ENCODE data around the gene FBXO9.

The FBXO9 gene

DNA sequence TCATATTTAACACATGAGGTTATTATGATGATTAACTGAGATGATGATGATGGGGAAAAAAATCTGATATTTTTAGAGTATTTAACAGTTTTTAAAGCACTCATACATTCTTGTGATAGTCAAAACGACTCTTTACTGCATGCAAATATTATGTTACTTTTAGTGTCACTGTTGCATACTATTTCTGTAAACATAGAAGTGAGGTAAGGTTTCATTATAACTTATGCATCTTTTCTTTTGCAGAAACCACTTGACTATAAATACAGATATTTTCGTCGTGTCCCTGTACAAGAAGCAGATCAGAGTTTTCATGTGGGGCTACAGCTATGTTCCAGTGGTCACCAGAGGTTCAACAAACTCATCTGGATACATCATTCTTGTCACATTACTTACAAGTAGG lies 30.1 kb downstream of the FBXO9 start:
- DNase-seq (ENCODE audit: low read depth in 2 of 2), result no peak

GRCh38 chr6:53095716-53096115 lies 30.5 kb downstream of the FBXO9 start:
- DNase-seq (ENCODE audit: low read depth in 2 of 2), result no peak

DNA sequence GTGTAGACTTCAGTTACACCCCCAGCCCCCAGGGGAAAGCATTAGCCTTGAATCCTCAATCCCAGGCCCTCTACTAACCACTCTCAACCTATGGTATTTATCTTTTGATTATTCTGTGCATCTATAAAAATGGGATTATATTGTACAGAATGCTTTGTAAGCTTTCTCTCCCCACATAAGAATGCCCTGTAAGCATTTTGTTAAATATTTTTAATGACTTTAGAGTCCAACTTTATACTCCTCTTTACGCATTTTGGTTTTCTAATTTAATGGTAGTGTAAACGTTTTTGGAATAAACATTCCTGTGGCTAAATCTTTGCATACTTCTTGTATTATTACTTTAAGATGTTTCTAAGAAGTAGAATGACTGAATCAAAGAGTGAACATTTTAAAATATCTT lies 35.4 kb downstream of the FBXO9 start:
- no peak for DNase-seq (ENCODE audit: low read depth in 2 of 2)

DNA sequence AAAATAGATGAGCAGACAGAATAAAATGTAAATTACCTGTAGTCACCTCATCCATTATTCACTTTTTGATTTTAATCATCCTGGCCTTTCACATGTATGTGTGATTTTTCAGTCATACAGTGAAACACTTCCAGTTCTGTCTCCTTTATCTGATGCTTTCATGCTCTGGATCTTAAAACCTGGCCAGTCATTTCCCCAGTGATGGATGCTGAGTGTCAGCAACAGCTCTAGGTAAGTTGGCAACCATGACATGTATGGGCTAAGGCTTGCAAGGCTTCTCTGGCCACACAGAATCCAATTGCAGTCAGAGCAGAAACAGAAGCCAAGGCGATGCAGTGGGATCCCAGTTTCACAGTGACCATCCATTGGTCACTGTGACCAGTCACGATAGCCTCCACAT lies 35.8 kb downstream of the FBXO9 start:
- no peak for DNase-seq (ENCODE audit: low read depth in 2 of 2)

- no peak for DNase-seq (ENCODE audit: low read depth in 2 of 2)
These were observed 38.9 kb downstream of the FBXO9 start for GRCh38 chr6:53103993-53104675.

DNA sequence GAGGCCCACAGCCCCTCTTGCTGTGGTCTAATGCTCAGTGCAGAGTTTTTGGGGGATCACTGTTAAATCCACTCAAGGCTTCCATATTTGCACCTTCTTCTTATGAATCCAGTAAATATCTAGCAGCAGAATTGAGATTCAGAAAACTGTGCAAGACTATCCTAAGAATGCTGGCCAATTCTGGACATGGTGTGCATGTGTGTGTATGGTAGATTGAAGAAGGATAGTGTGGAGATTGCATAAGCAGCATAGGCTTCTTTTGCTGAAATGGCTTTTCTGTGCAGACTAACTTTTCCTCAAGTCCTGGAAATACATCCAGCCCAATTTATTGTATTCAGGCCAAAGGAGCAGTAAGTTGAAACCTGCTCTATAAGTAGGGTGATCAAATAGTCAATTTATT lies 39.7 kb downstream of the FBXO9 start:
- no peak for DNase-seq (ENCODE audit: low read depth in 2 of 2)

DNA sequence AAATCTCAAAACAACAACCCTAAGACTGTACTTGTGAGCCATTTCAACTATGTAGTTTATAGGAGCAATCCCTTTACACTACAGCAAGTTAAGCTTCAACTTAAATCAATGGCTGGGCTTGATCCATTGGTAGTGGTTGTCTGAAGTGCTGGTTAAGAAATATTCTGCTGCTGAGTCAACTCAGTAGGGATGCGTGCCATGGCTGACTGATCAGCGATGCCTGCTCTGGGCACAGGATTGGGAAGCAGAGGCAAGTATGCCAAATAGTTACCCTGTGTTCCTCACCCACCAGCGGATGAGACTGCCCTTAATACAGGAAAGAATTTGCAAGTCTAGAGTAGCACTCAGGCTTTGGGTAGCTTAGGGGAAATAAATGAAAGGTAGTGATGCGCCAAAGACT lies 41.9 kb downstream of the FBXO9 start:
- DNase-seq (ENCODE audit: low read depth in 2 of 2), result no peak

DNA sequence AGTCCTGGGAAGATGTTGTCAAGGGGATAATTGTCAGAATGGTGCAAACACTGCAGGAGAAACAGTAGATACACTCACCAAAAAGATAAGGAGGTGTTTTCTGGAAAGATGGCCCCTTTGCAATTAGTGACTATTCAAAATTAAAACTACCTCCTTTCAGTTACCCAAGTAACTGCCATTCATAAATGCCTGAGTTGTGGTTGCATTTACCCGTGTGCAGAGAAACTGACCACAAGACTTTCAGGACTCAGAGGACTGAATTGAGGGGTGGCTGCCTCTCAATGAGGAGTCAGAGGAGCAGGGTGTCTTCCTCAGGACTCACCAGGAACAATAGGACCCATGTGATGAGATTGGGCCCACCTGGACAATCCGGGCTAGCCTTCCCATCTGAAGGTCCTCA lies 44.4 kb downstream of the FBXO9 start:
- DNase-seq (ENCODE audit: low read depth in 2 of 2), result no peak

DNA sequence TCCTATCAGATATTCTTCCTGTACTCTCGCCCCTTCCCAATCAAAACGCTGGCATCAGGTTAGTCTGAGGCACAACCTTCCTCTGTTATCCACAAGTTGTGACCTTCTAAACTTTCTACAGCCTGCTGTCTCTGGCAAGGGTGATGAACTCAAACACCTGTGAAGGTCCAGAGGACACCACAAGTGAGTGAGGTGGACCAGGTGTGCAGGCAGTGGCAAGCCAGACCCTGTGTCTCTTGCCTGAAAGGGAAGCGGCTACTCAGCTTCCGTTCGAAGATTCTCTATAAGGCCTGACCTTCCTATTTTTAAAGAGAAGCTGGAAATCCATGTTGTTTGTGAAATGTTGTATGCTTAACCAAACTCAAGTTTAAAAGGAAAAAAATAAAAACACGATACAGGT lies 46.7 kb downstream of the FBXO9 start:
- no peak for DNase-seq (ENCODE audit: low read depth in 2 of 2)

DNA sequence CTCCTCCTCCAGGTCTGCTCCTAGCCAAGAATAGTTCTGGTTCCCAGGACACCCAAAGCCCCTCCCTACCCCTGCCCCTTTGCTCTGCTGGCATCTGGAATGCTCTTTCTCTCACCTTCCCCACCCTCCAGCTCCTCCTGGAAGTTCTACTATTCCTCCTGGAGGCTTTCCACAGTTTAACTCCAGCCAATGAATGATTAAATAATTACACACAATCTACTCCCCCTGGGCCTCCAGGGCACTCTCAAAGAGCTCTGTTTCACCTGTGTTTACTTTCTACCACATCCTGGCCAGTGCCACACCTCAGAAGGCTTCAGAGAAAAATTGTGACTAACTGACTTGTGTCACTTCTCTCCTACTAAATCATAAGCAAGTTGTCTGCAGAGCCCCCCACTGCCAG lies 47.2 kb downstream of the FBXO9 start:
- no peak for DNase-seq (ENCODE audit: low read depth in 2 of 2)

- DNase-seq (ENCODE audit: low read depth in 2 of 2), result no peak
These were observed 47.7 kb downstream of the FBXO9 start for GRCh38 chr6:53112871-53113270.

DNA sequence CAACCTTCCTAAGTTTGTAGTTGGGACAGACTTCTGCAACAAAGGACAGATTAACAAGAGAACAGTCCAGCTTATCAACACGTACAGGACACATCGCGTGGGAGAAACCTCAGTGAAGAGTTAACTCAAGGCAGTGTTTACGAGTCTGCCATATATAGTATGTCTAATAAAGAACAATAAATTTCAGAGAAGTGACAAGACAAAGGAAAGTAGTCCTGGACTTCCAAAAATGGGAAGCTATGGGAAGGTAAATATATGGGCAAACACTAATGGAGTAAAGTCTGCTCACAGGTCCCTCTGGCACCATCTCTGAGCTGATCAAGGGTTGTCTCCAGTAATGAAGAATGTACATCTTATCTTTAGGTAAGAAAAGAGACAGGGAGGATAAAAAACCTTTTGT lies 48.5 kb downstream of the FBXO9 start:
- no peak for DNase-seq (ENCODE audit: low read depth in 2 of 2)

- no peak for DNase-seq (ENCODE audit: low read depth in 2 of 2)
These were observed 49.9 kb downstream of the FBXO9 start for GRCh38 chr6:53115113-53115512.

DNA sequence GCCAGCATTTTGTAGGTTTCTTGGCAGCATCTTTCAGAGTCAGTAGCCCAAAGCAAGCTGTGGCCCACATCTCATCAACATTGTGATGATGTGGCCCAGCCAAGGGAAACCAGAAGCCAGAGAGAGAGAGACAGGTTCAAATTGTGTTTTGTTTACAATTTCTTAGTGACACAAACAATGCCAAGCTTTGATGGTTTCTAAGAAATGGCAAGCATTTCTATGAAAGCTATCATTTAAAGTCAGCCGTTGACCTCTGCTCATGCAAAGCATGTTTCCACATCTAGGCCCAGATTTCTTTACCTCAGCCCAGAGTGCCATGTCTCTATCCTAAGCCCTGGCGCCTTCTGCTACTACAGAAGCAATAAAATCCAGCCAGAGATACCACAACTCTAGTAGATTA lies 50.5 kb downstream of the FBXO9 start:
- DNase-seq (ENCODE audit: low read depth in 2 of 2), result no peak

GRCh38 chr6:53119349-53119748 lies 54.1 kb downstream of the FBXO9 start:
- no peak for DNase-seq (ENCODE audit: low read depth in 2 of 2)

DNA sequence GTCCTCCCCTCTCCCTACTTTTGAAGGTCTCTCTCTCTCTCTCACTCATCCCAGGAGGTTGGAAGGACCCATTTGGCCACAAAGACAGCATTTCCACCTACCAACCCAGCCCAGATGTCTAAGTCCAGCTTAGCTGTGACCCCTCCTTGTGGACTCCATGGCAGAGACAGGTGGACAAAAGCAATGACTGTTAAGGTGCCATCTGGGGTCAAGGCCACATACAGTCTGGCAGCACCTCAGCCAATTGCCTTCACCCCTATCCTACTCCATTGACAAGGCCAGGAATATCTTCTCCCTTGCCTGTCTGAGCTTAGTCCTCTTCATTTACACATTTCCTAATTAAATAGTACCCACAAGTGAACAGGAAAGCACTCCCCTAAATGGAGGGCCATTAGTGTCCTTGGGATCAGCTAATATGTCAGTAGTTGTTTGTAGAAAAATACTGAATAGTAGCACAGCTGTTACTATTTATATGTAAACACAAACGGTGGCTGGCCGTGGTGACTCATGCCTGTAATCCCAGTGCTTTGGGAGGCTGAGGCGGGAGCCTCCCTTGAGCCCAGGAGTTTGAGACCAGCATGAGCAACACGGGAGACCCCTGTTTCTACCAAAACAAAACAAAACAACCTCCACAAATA lies 54.7 kb downstream of the FBXO9 start:
- DNase-seq (ENCODE audit: low read depth in 2 of 2), result no peak

GRCh38 chr6:53124131-53124800 lies 59.1 kb downstream of the FBXO9 start:
- no peak for DNase-seq (ENCODE audit: low read depth in 2 of 2)

DNA sequence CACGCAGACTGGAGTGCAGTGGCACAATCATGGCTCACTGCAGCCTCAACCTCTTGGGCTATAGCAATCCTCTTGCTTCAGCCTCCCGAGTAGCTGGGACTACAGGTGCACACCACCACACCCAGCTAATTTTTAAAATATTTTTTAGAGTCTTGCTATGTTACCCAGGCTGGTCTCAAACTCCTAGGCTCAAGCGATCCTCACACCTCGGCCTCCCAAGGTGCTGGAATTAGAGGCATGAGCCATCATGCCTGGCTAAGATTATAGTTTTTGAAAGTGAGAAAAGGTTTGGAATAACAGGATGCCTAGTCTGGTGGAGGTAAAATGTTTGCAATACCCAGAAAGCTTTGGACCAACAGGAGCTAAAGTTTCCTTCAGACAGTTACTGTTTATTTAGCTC lies 60.1 kb downstream of the FBXO9 start:
- no peak for DNase-seq (ENCODE audit: low read depth in 2 of 2)

DNA sequence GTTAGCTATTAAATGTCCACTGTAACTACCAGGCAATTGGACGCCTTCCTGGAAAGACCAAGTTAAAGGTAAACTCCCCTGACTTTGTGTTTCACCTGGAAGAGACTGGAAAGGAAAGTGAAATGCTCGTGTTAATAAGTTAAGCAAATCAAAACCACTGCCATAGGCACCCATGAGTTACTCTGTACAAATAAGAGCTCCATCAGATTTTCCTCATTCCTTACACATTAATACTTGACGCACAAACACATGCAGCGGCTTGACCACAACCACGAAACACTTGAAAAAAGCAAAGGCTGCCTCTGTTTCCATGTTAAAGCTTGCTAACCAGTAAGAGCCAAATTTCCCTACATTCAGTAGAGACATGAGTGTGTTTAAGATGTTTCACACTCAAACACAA lies 63.6 kb downstream of the FBXO9 start:
- no peak for DNase-seq (ENCODE audit: low read depth in 2 of 2)

- no peak for DNase-seq (ENCODE audit: low read depth in 2 of 2)
These were observed 65.5 kb downstream of the FBXO9 start for GRCh38 chr6:53130569-53131290.

DNA sequence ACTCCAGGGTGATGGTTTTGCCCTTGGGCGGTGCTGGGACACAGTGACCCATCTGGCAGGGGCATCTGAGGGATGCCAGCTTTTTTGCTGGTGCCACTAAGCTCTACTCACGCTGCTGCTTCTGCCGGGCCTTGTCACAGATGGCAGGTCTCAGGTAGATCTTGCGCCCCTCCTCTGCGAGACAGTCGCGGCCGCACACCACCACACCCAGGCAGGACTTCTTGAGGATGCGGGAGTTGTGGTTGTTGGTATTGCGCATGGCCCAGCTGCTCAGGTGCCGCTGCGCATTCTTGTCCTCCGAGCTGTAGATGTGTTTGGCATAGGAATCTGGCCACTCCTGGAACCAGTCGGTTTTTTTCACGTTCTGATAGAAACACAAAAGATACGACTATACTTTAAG lies 68.8 kb downstream of the FBXO9 start:
- DNase-seq (ENCODE audit: low read depth in 2 of 2), result no peak

DNA sequence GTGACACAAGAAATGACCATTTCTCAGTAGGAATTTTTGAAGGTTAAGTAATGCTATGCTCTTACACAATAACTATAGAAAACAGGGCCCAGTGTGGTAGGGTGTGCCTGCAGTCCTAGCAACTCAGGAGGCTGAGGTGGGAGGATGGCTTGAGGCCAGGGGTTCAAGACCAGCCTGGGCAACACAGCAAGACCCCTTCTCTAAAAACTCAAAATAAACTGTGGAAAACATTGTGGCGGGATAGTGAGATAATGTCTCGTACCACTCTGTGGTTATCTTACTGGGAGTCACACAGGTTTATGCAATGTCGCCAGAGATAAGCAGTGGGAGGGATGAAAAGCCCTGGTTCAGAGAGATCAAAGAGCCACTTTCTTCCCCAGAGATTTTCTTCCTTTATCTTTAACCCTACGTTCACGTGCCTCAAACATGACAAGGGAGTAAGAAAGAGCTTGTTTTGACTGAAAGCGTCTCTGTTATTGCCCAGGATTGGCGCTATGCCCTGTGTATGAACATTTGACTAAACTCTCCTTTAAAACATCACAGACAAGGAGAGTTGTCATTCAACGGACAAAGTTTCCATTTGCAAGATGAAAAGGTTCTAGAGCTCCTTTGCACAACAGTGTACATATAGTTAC lies 69.5 kb downstream of the FBXO9 start:
- DNase-seq (ENCODE audit: low read depth in 2 of 2), result no peak

Measured in stimulated activated CD8-positive, alpha-beta memory T cell treated with anti-CD3 and anti-CD28 coated beads, Interleukin-7, amount 100 ng/mL, for 4 hours (primary cell).